CD4-positive, alpha-beta T cell treated with Interleukin-1 beta for 1 hour (primary cell): ENCODE results near the gene APOF.
"Not testable (repeated sequence)": the region's sequence is repeated elsewhere in the genome, so short reads cannot be mapped to it uniquely, and the experiment has no call there.

Experiments used
- DNase-seq, 2 donors: peaks; one replicate each; pipeline ENCODE4 v3.0.0-alpha.2; 2020 to 2022

The APOF gene

GRCh38 chr12:56362130-56363059 is at the start of gene APOF:
Gene APOF, minus strand, starts transcription at chr12:56362857. Its CDS starts 112 bp downstream, at chr12:56362745.
- DNase-seq, result no peak

- DNase-seq, result no peak
Measured at GRCh38 chr12:56411781-56412639, 49.4 kb upstream of the APOF start.

GRCh38 chr12:56410768-56411167 is 48.1 kb upstream of the APOF start:
- DNase-seq, result no peak

- DNase-seq, result no peak
Measured at GRCh38 chr12:56408799-56409417, 46.3 kb upstream of the APOF start.

- not testable (repeated sequence) for DNase-seq
Measured at GRCh38 chr12:56404227-56404626, 41.6 kb upstream of the APOF start.

- DNase-seq, result not testable (repeated sequence)
Measured at GRCh38 chr12:56401612-56402011, 39.0 kb upstream of the APOF start.

GRCh38 chr12:56401125-56401524 is 38.5 kb upstream of the APOF start:
- DNase-seq, result not testable (repeated sequence)

GRCh38 chr12:56399466-56399865 is 36.8 kb upstream of the APOF start:
- DNase-seq, result not testable (repeated sequence)

GRCh38 chr12:56398324-56398723 is 35.7 kb upstream of the APOF start:
- no peak for DNase-seq

GRCh38 chr12:56392331-56392730 is 29.7 kb upstream of the APOF start:
- DNase-seq, result no peak

GRCh38 chr12:56391721-56392120 is 29.1 kb upstream of the APOF start:
- DNase-seq, result no peak

GRCh38 chr12:56389412-56389811 is 26.8 kb upstream of the APOF start:
- DNase-seq, result no peak

- no peak for DNase-seq
Measured at GRCh38 chr12:56387152-56387736, 24.6 kb upstream of the APOF start.

- DNase-seq, result no peak
Measured at GRCh38 chr12:56385873-56386272, 23.2 kb upstream of the APOF start.

GRCh38 chr12:56382611-56383010 is 20.0 kb upstream of the APOF start:
- DNase-seq, result no peak

GRCh38 chr12:56377989-56378316 is 15.3 kb upstream of the APOF start:
- DNase-seq, result no peak

- DNase-seq, result no peak
Measured at GRCh38 chr12:56377310-56377988, 14.8 kb upstream of the APOF start.

GRCh38 chr12:56375598-56376434 is 13.2 kb upstream of the APOF start:
- peak in 1 of 2 donors; percentile 60 for DNase-seq

GRCh38 chr12:56374726-56375597 is 12.3 kb upstream of the APOF start:
- DNase-seq, result no peak

- DNase-seq, result no peak
Measured at GRCh38 chr12:56373515-56373914, 10.9 kb upstream of the APOF start.
